Measurements from ENCODE around the gene RIN3. TPM values are rescaled to one million over a fixed set of nuclear protein-coding genes. Genes with fewer than 3 reads are reported as not detected.
A peak's percentile ranks its signal among the peaks of the same experiment; 100 is the strongest.

The RIN3 gene
- polyA plus RNA-seq, 3 donors, result 42.8 to 144 (median 54.6) TPM

- intact Hi-C loops (cut with micrococcal nuclease), result no loop called here
- no peak for TF ChIP-seq CTCF (IDR thresholded peaks at IDR 0.05)
- WGBS (ENCODE audit: insufficient coverage), result 33% methylated on average over 9 of the region's 9 CpGs
- Mint-ChIP-seq H3K4me3 (peak overlapping the region in 1 of 2 donors; percentile 81), H3K36me3 (peaks cover 0 to 2% of the 10 kb centered on the region in 2 donors), H3K9me3 (peaks cover 0 to 3% (median 0%) of the 10 kb centered on the region in 7 donors), H3K4me1 (peaks cover 60% of the 10 kb centered on the region), H3K27ac (peak overlapping the region in 6 of 7 donors; percentile 8 to 83 (median 62)), H3K27me3 (ENCODE audit: low read depth in 3 of 3) (peaks cover 2% of the 10 kb centered on the region in 3 donors)
- Histone ChIP-seq H3K9me3 (replicated peaks in 1 of 2; ENCODE audit: control insufficient read depth in 1 of 2, insufficient read depth in 1 of 2, low read length in 2 of 2) (no peaks in the 10 kb centered on the region), H3K36me3 (replicated peaks in 1 of 2; ENCODE audit: control insufficient read depth in 1 of 2, insufficient read depth in 2 of 2, low read length in 2 of 2) (no peaks in the 10 kb centered on the region), H4K20me1 (ENCODE audit: insufficient read depth, low read length) (no peaks in the 10 kb centered on the region), H3K27ac (ENCODE audit: low read depth in 1 of 2, low read length in 2 of 2) (peak overlapping the region in 1 of 2 donors; percentile 9), H3K79me2 (ENCODE audit: insufficient read depth, low read length) (no peaks in the 10 kb centered on the region), H2AFZ (ENCODE audit: insufficient read depth, low read depth, low read length, poor library complexity, severe bottlenecking) (no peak overlapping the region), H3K4me2 (replicated peaks; ENCODE audit: extremely low read depth, low read length, poor library complexity, severe bottlenecking) (peak overlapping the region; percentile 57), H3K4me3 (replicated peaks in 1 of 3; ENCODE audit: low read depth in 2 of 3, low read length in 3 of 3) (peak overlapping the region in 1 of 3 experiments; percentile 15), H3K27me3 (ENCODE audit: control insufficient read depth in 2 of 2, insufficient read depth in 2 of 2, low read length in 2 of 2) (no peaks in the 10 kb centered on the region), H3K4me1 (ENCODE audit: control insufficient read depth in 1 of 2, insufficient read depth in 2 of 2, low read length in 2 of 2) (peaks cover 38 to 39% of the 10 kb centered on the region in 2 donors), H3K9ac (ENCODE audit: insufficient read depth, low read length, poor library complexity, severe bottlenecking) (no peak overlapping the region)
- peak; percentile 38 to 64 (median 58) for DNase-seq
These were observed 188.9 kb downstream of the RIN3 start for GRCh38 chr14:92702441-92702918.

GRCh38 chr14:92703516-92703915 is 189.9 kb downstream of the RIN3 start:
- H3K4me1 ChIP-seq (ENCODE audit: control insufficient read depth in 1 of 2, insufficient read depth in 2 of 2, low read length in 2 of 2), result peaks cover 38 to 39% of the 10 kb centered on the region in 2 donors
- peak overlapping the region in 1 of 2 donors; percentile 21 for H3K27ac ChIP-seq (ENCODE audit: low read depth in 1 of 2, low read length in 2 of 2)
- peak overlapping the region in 1 of 3 experiments; percentile 57 for H3K4me3 ChIP-seq (replicated peaks in 1 of 3; ENCODE audit: low read depth in 2 of 3, low read length in 3 of 3)
- Mint-ChIP-seq H3K4me3 (peak overlapping the region; percentile 16 to 42), H3K36me3 (peaks cover 0 to 2% of the 10 kb centered on the region in 2 donors), H3K4me1 (peaks cover 58% of the 10 kb centered on the region), H3K27ac (peak overlapping the region in 6 of 7 donors; percentile 88 to 98 (median 96)), H3K9me3 (peaks cover 0 to 3% (median 0%) of the 10 kb centered on the region in 7 donors), H3K27me3 (ENCODE audit: low read depth in 3 of 3) (peaks cover 2% of the 10 kb centered on the region in 3 donors)
- no peaks in the 10 kb centered on the region for H3K27me3 ChIP-seq (ENCODE audit: control insufficient read depth in 2 of 2, insufficient read depth in 2 of 2, low read length in 2 of 2)
- H4K20me1 ChIP-seq (ENCODE audit: insufficient read depth, low read length), result no peaks in the 10 kb centered on the region
- no peaks in the 10 kb centered on the region for H3K36me3 ChIP-seq (replicated peaks in 1 of 2; ENCODE audit: control insufficient read depth in 1 of 2, insufficient read depth in 2 of 2, low read length in 2 of 2)
- WGBS (ENCODE audit: insufficient coverage), result 100% methylated on average over 8 of the region's 10 CpGs
- H2AFZ ChIP-seq (ENCODE audit: insufficient read depth, low read depth, low read length, poor library complexity, severe bottlenecking), result no peak overlapping the region
- TF ChIP-seq CTCF (IDR thresholded peaks at IDR 0.05), result no peak
- H3K9me3 ChIP-seq (replicated peaks in 1 of 2; ENCODE audit: control insufficient read depth in 1 of 2, insufficient read depth in 1 of 2, low read length in 2 of 2), result no peaks in the 10 kb centered on the region
- intact Hi-C loops (cut with micrococcal nuclease), result no loop called here
- H3K4me2 ChIP-seq (replicated peaks; ENCODE audit: extremely low read depth, low read length, poor library complexity, severe bottlenecking), result peak overlapping the region; percentile 67
- DNase-seq, result no peak
- no peak overlapping the region for H3K9ac ChIP-seq (ENCODE audit: insufficient read depth, low read length, poor library complexity, severe bottlenecking)
- no peaks in the 10 kb centered on the region for H3K79me2 ChIP-seq (ENCODE audit: insufficient read depth, low read length)
